ENCODE measurements around the gene TMA7B.

Gene TMA7B

GRCh38 chr22:39932918-39933649 lies 27.1 kb upstream of the TMA7B start:
- no peak for DNase-seq (ENCODE audit: low read depth in 2 of 3, low spot score in 2 of 3)

GRCh38 chr22:39933741-39934140 lies 26.5 kb upstream of the TMA7B start:
- no peak for DNase-seq (ENCODE audit: low read depth in 2 of 3, low spot score in 2 of 3)

- DNase-seq (ENCODE audit: low read depth in 2 of 3, low spot score in 2 of 3): no peak
Observed at GRCh38 chr22:39935116-39935515, 25.1 kb upstream of the TMA7B start.

- no peak for DNase-seq (ENCODE audit: low read depth in 2 of 3, low spot score in 2 of 3)
Observed at GRCh38 chr22:39935612-39936011, 24.6 kb upstream of the TMA7B start.

- DNase-seq (ENCODE audit: low read depth in 2 of 3, low spot score in 2 of 3): no peak
Observed at GRCh38 chr22:39936523-39937145, 23.6 kb upstream of the TMA7B start.

GRCh38 chr22:39937906-39938305 lies 22.3 kb upstream of the TMA7B start:
- DNase-seq (ENCODE audit: low read depth in 2 of 3, low spot score in 2 of 3): no peak

- DNase-seq (ENCODE audit: low read depth in 2 of 3, low spot score in 2 of 3): no peak
Observed at GRCh38 chr22:39938509-39939111, 21.6 kb upstream of the TMA7B start.

GRCh38 chr22:39939830-39940229 lies 20.4 kb upstream of the TMA7B start:
- DNase-seq (ENCODE audit: low read depth in 2 of 3, low spot score in 2 of 3): no peak

GRCh38 chr22:39940757-39941305 lies 19.4 kb upstream of the TMA7B start:
- DNase-seq (ENCODE audit: low read depth in 2 of 3, low spot score in 2 of 3): no peak

GRCh38 chr22:39941601-39942000 lies 18.6 kb upstream of the TMA7B start:
- no peak for DNase-seq (ENCODE audit: low read depth in 2 of 3, low spot score in 2 of 3)

GRCh38 chr22:39942439-39943230 lies 17.6 kb upstream of the TMA7B start:
- no peak for DNase-seq (ENCODE audit: low read depth in 2 of 3, low spot score in 2 of 3)

GRCh38 chr22:39943337-39943736 lies 16.9 kb upstream of the TMA7B start:
- no peak for DNase-seq (ENCODE audit: low read depth in 2 of 3, low spot score in 2 of 3)

- DNase-seq (ENCODE audit: low read depth in 2 of 3, low spot score in 2 of 3): no peak
Observed at GRCh38 chr22:39943953-39944872, 16.0 kb upstream of the TMA7B start.

GRCh38 chr22:39946126-39946502 lies 14.1 kb upstream of the TMA7B start:
- no peak for DNase-seq (ENCODE audit: low read depth in 2 of 3, low spot score in 2 of 3)

GRCh38 chr22:39946503-39947219 lies 13.5 kb upstream of the TMA7B start:
- no peak for DNase-seq (ENCODE audit: low read depth in 2 of 3, low spot score in 2 of 3)

- no peak for DNase-seq (ENCODE audit: low read depth in 2 of 3, low spot score in 2 of 3)
Observed at GRCh38 chr22:39947220-39948216, 12.7 kb upstream of the TMA7B start.

- DNase-seq (ENCODE audit: low read depth in 2 of 3, low spot score in 2 of 3): no peak
Observed at GRCh38 chr22:39949964-39950737, 10.0 kb upstream of the TMA7B start.
